ENCODE data around the gene DMBX1. TPM values are rescaled to one million over a fixed set of nuclear protein-coding genes. Genes with fewer than 3 reads are reported as not detected.

Gene DMBX1
- polyA plus RNA-seq, 1 of the 3 experiments (the other 2 are of a cell fraction): not detected

DNA sequence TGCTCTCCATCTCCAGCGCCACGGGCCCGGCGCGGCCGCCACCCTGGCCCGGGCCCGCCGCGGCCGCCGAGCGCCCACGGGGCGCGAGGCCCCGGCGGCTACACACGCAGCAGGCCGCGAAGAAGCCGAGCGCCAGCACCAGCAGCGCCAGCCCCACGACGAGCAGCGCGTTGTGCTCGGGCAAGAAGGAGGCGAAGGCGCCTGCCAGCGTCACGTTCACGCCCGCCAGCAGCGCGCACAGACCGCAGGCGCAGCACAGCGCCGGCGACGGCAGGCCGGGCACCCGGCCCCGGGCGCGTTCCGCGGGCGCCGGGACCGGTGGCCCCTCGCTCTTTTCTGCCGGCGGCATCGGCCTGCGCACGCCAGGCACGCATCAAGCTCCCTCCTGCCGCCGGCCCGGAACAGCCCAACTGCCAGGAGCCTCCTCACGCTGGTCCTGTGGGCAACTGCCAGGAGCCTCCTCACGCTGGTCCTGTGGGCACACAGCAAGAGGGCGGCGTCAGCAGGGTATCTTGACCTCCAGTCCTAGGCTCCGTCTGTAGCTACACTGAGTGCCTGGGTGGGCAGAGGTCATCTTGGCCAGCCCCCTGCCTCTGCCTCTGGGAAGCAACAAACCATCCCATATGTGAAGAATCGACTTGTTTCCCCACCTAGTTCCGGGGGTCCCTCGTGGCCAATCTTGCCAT lies 43.7 kb downstream of the DMBX1 start:
- Histone ChIP-seq H3K4me1 (ENCODE audit: control insufficient read depth in 1 of 2, insufficient read depth in 2 of 2, low read depth in 1 of 2, low read length in 1 of 2) (no peaks in the 10 kb centered on the region; a peak in 1 of 4 replicates), H3K9me2 (no peaks in the 10 kb centered on the region), H2AFZ (ENCODE audit: low read depth) (peak overlapping the region; percentile 35; the same call in 1 of the 2 replicates), H3K27me3 (ENCODE audit: insufficient read depth) (no peaks in the 10 kb centered on the region; the same call in 1 of the 2 replicates), H4K20me1 (ENCODE audit: insufficient read depth) (no peaks in the 10 kb centered on the region), H3F3A (replicated peaks; ENCODE audit: insufficient read depth) (no peaks in the 10 kb centered on the region), H3K9ac (no peak overlapping the region), H3K9me3 (no peaks in the 10 kb centered on the region), H3K4me3 (ENCODE audit: low read depth in 2 of 2, low read length in 1 of 2) (peak overlapping the region in 1 of 2 experiments; percentile 37; a peak in 2 of 4 replicates), H3K79me2 (ENCODE audit: insufficient read depth) (no peaks in the 10 kb centered on the region), H3K27ac (ENCODE audit: low read depth in 2 of 2, low read length in 1 of 2) (no peak overlapping the region), H3K4me2 (0 out of 2 replicates have a peak overlapping the region, but pooled peaks have one; percentile 11), H3K36me3 (replicated peaks in 1 of 2; ENCODE audit: control insufficient read depth in 1 of 2, insufficient read depth in 2 of 2, low read length in 1 of 2) (no peaks in the 10 kb centered on the region)
- TF ChIP-seq, protein P1, sequence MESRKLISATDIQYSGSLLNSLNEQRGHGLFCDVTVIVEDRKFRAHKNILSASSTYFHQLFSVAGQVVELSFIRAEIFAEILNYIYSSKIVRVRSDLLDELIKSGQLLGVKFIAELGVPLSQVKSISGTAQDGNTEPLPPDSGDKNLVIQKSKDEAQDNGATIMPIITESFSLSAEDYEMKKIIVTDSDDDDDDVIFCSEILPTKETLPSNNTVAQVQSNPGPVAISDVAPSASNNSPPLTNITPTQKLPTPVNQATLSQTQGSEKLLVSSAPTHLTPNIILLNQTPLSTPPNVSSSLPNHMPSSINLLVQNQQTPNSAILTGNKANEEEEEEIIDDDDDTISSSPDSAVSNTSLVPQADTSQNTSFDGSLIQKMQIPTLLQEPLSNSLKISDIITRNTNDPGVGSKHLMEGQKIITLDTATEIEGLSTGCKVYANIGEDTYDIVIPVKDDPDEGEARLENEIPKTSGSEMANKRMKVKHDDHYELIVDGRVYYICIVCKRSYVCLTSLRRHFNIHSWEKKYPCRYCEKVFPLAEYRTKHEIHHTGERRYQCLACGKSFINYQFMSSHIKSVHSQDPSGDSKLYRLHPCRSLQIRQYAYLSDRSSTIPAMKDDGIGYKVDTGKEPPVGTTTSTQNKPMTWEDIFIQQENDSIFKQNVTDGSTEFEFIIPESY (IDR thresholded peaks at IDR 0.05; ENCODE audit: borderline replicate concordance, low read depth): no peak
- no peak for TF ChIP-seq CHD2 (IDR thresholded peaks at IDR 0.05; ENCODE audit: low read length, partially characterized antibody)
- no peak for TF ChIP-seq POLR2AphosphoS5 (IDR thresholded peaks at IDR 0.05; ENCODE audit: low read depth, low read length)
- TF ChIP-seq, protein P2, sequence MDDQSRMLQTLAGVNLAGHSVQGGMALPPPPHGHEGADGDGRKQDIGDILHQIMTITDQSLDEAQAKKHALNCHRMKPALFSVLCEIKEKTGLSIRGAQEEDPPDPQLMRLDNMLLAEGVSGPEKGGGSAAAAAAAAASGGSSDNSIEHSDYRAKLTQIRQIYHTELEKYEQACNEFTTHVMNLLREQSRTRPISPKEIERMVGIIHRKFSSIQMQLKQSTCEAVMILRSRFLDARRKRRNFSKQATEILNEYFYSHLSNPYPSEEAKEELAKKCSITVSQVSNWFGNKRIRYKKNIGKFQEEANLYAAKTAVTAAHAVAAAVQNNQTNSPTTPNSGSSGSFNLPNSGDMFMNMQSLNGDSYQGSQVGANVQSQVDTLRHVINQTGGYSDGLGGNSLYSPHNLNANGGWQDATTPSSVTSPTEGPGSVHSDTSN (IDR thresholded peaks at IDR 0.05): no peak
- TF ChIP-seq FOSL2 (IDR thresholded peaks at IDR 0.05; ENCODE audit: borderline replicate concordance, low read depth): no peak
- TF ChIP-seq MXI1 (IDR thresholded peaks at IDR 0.05; ENCODE audit: low read depth, low read length): no peak
- TF ChIP-seq YY1 (IDR thresholded peaks at IDR 0.05; ENCODE audit: low read depth): no peak
- no peak for TF ChIP-seq FOXM1 (IDR thresholded peaks at IDR 0.05; ENCODE audit: low read depth)
- no peak for TF ChIP-seq SIN3A (IDR thresholded peaks at IDR 0.05; ENCODE audit: borderline replicate concordance, low read depth, low read length)
- TF ChIP-seq GATA2 (CRISPR knock-in tag; IDR thresholded peaks at IDR 0.05): no peak
- no peak for TF ChIP-seq TCF12 (IDR thresholded peaks at IDR 0.05)
- TF ChIP-seq, protein P3, sequence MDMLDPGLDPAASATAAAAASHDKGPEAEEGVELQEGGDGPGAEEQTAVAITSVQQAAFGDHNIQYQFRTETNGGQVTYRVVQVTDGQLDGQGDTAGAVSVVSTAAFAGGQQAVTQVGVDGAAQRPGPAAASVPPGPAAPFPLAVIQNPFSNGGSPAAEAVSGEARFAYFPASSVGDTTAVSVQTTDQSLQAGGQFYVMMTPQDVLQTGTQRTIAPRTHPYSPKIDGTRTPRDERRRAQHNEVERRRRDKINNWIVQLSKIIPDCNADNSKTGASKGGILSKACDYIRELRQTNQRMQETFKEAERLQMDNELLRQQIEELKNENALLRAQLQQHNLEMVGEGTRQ (IDR thresholded peaks at IDR 0.05; ENCODE audit: borderline replicate concordance, low read depth, low read length): no peak
- TF ChIP-seq, protein P4, sequence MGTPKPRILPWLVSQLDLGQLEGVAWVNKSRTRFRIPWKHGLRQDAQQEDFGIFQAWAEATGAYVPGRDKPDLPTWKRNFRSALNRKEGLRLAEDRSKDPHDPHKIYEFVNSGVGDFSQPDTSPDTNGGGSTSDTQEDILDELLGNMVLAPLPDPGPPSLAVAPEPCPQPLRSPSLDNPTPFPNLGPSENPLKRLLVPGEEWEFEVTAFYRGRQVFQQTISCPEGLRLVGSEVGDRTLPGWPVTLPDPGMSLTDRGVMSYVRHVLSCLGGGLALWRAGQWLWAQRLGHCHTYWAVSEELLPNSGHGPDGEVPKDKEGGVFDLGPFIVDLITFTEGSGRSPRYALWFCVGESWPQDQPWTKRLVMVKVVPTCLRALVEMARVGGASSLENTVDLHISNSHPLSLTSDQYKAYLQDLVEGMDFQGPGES (IDR thresholded peaks at IDR 0.05; ENCODE audit: low read depth, low read length): no peak
- no peak for TF ChIP-seq EP300 (IDR thresholded peaks at IDR 0.05; ENCODE audit: borderline replicate concordance in 1 of 2, low read depth in 1 of 2, low read length in 1 of 2)
- 87% methylated on average over 3 of the region's 71 CpGs for WGBS (ENCODE audit: low lambda C conversion rate)
- ChIA-PET CTCF (interaction anchor here (0.6 to 17.9 kb wide), 41 partner anchors 9 to 646 kb away, joined by 3 to 496 read pairs (median 4); partner anchors contain the start of gene ATPAF1), POLR2A (no interaction called here)
- peak; percentile 77 for DNase-seq
